ENCODE measurements around the gene CSNK2A1. TPM values are rescaled to one million over a fixed set of nuclear protein-coding genes. Genes with fewer than 3 reads are reported as not detected.
A peak's percentile ranks its signal among the peaks of the same experiment; 100 is the strongest.

The CSNK2A1 gene
- total RNA-seq, 4 donors from 2014 or later: 86.0 to 96.7 (median 90.3) TPM

GRCh38 chr20:544153-544725 is 649 bp upstream of the CSNK2A1 start:
- intact Hi-C loops (cut with DNase I; ENCODE audit: low total_unique reads): no loop called here
- TF ChIP-seq CTCF (IDR thresholded peaks at IDR 0.05): no peak
- TF ChIP-seq POLR2A (IDR thresholded peaks at IDR 0.05): no peak
- no peak overlapping the region for H3K4me3 ChIP-seq (ENCODE audit: low read depth, poor library complexity, severe bottlenecking)
- no peak for DNase-seq (ENCODE audit: low spot score in 2 of 2)
- WGBS, 2 donors: 54 to 60% methylated on average over 6 of the region's 6 CpGs

DNA sequence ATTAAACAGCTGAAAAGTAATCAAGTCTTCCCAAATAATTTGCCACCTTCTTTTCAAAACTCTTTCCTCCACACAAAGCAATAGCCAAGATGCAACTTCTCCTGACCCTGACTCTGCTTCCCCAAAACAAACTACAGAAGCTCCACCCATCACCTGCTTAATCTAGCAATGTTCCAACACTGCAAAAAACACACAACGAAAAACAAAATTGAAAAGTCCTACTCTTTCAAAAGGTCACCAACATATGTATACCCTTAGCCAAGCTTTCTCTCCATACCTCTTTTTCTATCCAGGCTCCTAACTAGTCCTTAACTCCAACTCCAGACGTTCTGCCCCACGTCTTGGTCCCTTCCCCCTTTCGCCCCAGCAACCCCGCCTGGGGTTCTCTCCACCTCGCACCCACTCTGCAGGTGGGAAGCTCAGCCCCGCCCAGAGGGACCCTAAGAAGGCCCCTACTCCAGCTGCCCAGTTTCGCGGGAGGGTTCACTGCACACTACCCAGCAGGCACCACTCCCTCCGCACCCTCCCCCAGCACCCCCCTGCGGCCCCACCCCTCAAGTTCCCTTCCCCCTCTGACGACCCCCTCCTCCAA is 717 bp downstream of the CSNK2A1 start:
- TF ChIP-seq POLR2A (IDR thresholded peaks at IDR 0.05) (no peak), CTCF (IDR thresholded peaks at IDR 0.05) (no peak)
- peak in 1 of 2 donors; percentile 17 for DNase-seq (ENCODE audit: low spot score in 2 of 2)
- H3K4me3 ChIP-seq (ENCODE audit: low read depth, poor library complexity, severe bottlenecking): peak overlapping the region; percentile 100
- WGBS, 2 donors: 0 to 2% methylated on average over 11 to 12 of the region's 12 CpGs
- intact Hi-C loops (cut with DNase I; ENCODE audit: low total_unique reads): no loop called here

DNA sequence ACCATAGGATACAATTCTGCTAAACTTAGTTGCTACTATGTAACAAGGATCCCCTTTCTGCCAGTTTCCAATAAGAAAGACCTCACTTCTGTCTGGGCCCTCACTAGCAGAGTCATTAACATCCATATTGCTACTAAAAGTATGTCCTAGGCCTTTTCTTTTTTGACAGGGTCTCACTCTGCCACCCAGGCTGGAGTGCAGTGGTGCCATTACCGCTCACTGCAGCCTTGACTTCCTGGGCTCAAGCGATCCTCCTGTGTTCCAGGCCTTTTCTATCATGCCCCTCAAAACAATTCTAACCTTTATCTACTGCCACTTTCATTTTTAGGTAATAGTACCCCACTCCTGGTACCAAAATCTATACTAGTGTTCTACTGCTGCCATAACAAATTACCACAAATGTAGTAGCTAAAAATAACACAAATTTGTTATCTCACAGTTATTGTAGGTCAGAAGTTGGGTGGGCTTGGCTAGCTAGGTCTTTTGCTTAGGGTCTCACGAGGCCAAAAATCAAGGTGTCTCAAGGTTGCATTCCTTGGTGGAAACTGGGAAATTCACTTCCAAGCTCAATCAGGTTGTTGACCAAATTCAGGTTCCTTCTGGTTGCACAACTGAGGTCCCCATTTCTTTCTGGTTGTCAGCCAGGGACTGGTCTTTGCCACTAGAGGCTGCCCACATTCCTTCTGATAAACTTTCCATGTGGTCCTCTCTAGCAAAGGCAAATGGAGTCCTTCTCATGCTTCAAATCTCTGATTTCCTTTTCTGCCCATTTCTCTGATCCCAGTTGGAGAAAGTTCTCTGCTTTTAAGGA is 3.0 kb downstream of the CSNK2A1 start:
- intact Hi-C loops (cut with DNase I; ENCODE audit: low total_unique reads): no loop called here
- H3K4me3 ChIP-seq (ENCODE audit: low read depth, poor library complexity, severe bottlenecking): no peak overlapping the region
- no peak for DNase-seq (ENCODE audit: low spot score in 2 of 2)
- 97 to 98% methylated on average over 3 of the region's 3 CpGs for WGBS, 2 donors
- TF ChIP-seq CTCF (IDR thresholded peaks at IDR 0.05): no peak

- H3K4me3 ChIP-seq (ENCODE audit: low read depth, poor library complexity, severe bottlenecking): no peak overlapping the region
- no peak for TF ChIP-seq POLR2A (IDR thresholded peaks at IDR 0.05)
- TF ChIP-seq CTCF (IDR thresholded peaks at IDR 0.05): no peak
- no peak for DNase-seq (ENCODE audit: low spot score in 2 of 2)
- WGBS, 2 donors: 16 to 33% methylated on average over 2 of the region's 2 CpGs
- intact Hi-C loops (cut with DNase I; ENCODE audit: low total_unique reads): no loop called here
Measured at GRCh38 chr20:539848-540247, 3.7 kb downstream of the CSNK2A1 start.

- no peak overlapping the region for H3K4me3 ChIP-seq (ENCODE audit: low read depth, poor library complexity, severe bottlenecking)
- DNase-seq (ENCODE audit: low spot score in 2 of 2): no peak
- WGBS, 2 donors: 80 to 83% methylated on average over 2 of the region's 2 CpGs
- intact Hi-C loops (cut with DNase I; ENCODE audit: low total_unique reads): no loop called here
- TF ChIP-seq CTCF (IDR thresholded peaks at IDR 0.05) (no peak), POLR2A (IDR thresholded peaks at IDR 0.05) (no peak)
Measured at GRCh38 chr20:539191-539590, 4.4 kb downstream of the CSNK2A1 start.
